HG02642 (cell line): Measurements from ENCODE around the gene RABGAP1.

Experiments
- ATAC-seq: cut with Tn5 transposase; IDR thresholded peaks from one replicate; pipeline ENCODE4 v1.9.1; 2021; ENCODE audit warnings: mild to moderate bottlenecking; ENCODE audit not compliant: unreplicated experiment, poor library complexity

RABGAP1 gene

DNA sequence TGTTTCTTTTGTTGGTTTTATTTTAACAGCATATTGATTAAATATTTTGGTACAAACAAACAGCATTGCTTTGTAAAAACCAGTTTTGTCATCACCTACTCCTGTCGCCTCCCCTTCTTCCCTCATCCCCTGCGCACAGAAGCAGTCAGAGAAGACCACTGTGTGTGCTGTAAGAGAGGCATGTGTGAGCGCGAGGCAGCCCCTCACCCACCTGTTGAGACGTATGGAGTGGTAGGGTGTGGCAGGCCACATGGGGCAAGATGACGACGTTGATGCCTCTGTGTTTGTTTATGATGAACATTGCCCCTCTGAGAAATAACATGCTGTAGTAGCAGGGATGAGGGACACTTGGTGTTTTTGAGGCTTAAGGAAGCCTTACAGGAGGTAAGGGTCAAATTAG is 164.0 kb downstream of the RABGAP1 start:
- no peak for ATAC-seq

DNA sequence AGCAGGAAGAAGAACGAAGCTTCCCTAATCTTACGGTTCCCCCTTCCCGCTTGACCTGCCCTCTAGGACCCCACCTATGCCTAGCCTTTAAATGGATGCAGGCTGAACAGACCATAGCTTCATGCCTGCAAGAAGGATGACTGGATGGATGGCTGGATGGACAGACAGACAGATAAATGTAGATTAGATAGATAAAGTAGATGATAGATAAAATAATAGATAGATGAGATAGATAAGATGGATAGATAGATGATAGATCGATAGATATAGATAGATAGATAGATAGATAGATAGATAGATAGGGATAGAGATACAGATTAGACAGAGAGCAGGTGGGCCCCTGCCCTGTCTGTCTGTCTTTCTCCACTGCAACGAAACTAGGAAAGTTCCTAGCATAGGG is 164.7 kb downstream of the RABGAP1 start:
- ATAC-seq: no peak

DNA sequence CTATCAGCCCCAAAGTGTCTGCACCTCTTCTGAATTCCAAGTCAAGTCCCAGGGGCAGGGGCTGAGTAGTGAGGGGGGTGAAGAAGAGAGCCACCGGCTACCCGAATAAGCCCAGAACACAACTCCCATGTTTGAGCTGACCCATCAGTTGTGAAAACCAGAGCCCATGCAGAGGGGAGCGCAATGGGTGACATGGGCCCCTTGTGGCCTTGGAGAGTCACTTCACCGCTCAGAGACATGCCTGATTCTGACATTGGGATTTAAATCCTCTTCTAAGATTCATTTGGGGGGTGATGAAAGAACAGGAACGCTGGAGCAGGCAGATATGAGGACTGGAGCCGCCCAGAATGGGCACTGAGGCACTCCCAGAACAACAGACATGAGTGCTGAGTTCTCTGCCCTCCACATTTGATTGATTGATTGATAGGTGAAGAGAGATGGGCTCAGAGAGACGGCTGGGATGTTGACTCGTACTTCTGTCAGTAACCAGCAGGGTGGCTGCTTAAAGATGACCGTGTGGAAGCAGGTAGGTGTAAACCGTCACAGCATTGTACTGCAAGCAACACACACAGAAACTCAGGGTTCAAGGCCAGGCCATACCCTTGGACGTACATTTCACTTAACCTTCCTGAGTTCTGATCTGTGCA is 166.9 kb downstream of the RABGAP1 start:
- ATAC-seq: no peak

DNA sequence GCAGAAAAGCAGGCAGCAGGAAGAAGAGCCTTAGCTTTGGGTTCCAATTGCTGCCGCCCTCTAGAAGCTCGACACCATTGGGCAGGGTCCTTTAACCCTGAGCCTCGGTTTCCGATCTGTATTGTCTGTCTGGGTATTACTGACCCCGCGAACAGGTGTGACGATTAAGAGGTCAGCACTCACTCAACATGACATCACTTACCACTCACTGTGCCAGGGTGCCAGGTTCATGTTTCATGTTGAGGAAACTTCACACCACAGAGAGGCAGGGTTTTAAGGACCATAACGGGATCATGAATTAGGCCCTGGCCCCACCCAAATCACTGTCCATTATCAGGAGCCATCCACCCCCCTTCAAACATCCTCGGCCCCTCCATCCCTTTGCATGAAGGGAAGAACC is 168.2 kb downstream of the RABGAP1 start:
- no peak for ATAC-seq

DNA sequence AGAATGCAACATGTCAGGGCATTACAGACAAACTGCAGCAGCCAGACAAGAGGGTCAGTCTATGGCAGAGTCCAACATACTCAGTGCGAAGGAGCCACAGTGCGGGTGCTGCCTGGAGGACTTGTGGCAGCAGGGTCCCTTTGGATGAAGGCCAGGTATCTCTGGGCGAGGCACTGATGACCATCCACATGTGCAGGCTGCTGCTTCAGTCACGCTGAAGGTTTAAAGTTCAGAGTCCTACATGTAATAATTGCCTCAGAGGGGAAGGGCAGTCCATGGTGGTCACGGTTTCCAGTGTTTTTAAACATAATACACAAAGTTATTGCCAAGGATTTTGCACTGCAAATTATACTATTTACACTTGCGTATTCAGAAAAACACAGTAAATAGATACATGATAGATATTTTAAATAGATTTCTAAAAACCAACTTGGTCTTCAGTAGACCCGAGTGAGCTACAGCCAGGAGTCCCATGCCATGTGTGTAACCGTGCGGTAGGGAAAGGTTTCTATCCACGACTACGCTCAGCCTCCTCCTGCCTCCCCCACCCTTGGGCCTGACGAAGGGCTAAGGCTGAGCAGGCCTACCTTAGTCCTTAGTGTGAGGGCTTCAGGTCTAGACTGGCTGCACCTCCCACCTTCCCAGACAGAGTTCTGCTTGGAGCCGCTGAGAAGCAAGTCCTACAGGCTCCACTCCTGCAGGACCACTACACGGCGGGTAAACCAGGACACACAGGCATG is 168.9 kb downstream of the RABGAP1 start:
- ATAC-seq: no peak

DNA sequence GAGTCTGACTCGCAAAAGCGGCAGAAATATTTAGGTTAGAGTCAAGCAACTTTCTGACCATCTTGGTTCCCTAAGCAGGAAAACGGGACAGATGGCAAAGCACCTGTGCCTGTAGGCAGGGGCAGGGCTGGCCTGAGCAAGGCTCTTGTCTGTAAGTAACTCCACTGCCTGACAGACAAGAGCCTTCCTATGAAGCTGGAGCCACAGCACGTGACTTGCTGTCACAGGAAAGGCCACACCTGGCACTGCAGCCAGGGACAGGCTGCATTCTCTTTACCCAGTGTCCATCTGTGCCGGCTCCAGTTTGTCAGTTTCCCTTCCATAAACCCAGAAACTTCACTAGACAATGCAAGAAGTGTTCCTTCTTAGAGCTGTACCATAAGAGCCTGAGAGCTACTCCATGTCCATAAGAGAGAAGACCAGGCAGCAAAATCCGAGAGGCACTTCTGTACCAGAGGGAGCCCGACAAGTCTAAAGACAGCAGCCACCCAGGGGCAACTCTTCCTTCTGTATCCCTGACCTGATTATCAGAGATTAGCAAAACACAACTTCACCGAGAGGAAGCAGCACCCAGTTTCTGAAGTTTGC is 170.7 kb downstream of the RABGAP1 start:
- no peak for ATAC-seq

DNA sequence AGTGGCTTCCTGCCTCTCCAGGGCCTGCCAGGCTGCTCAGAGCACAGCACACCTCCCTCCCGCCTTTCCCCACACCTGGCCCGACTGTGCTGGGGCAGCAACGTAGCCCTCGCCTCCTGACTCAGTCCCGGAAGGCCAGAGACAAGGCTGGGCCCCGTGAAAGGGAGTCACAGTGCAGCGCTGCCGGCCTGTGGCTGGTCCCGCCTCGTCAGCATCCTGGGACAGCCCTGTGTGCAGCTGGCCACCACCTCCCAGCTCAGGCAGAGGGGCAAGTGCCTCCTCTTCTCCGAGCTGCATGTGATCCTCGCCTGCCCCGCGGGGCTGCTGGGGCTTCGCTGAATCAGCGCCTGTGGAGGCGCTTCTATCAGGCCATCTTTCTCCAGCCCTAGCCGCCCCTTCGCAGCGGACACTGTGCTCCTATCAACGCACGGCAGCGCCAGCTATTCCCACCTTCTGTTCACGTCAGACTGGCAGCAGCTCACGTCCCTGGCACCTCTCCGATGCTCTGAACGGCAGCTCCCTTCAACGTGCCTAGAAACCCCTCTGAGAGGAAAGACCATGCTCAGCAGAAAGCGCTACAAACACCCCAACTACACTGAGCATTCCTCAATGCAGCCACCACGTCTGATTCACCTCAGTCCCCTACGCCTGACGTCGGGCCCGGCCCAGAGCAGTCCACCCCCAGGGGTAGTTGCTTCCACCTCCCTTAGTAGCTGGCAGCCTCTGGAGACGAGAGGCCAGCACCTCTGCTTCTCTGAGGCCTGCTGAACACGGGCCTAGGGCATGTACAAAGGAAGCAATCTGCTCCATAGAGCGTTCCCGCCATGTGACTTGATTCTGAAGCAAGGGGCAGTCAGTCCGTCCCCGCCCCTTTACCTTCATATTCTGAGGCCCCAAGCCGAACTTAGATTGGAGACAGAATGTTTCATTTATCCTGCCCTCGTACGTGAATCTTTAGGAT is 171.5 kb downstream of the RABGAP1 start:
- no peak for ATAC-seq

DNA sequence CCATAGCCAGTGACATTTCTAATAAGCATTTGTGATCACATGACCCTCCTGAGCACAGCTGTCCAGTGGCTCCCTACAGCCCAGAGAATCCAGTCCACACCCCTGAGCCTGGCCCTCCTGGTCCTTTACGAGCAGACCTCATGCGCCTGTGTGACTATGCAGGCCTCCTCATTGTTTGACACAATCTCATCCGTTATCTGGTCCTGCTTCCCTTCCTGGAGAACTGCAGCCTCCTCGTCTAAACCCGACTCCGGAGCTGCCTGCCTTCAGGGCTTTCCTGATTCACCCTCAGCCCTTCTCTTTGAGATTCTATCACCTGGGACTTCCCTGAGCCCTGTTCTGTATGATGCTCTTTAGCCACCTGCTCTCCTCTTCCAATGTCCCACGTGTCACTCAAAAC is 172.4 kb downstream of the RABGAP1 start:
- ATAC-seq: no peak

DNA sequence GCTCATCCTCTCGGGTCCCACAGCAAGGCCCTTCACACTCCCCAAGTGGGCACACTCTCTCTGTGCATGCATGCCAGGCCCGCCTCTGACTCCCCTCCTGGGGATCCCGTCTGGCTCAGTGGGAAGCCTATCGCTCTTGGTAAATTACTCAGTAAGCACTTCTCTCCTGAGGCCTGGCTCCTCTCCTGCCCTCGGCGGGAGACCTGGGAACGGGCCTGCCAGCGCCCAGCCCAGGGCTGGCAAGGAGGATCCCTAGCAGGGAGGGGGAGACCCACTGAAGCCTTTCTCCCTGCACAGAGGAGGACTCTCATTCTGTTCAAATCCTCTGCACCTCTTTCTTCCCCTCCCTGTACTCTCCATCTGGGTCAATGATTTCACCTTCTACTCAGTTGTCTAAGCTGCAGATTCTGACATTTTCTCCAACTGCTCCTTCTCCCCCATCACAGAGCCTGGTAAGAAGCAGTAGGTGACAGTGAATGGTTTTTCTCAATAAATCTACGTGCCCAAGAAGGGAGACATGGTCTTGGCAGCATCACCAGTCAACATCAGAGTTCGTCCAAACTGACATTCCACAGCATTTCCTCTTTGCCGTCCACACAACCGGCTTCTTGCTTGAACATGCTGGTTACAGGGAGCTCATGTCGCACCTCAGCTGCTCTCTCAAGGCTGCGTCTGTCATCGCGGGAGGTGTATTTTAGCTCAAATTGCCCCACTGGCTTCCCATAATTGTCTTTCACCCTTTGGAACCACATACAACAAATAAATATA is 174.5 kb downstream of the RABGAP1 start:
- no peak for ATAC-seq

DNA sequence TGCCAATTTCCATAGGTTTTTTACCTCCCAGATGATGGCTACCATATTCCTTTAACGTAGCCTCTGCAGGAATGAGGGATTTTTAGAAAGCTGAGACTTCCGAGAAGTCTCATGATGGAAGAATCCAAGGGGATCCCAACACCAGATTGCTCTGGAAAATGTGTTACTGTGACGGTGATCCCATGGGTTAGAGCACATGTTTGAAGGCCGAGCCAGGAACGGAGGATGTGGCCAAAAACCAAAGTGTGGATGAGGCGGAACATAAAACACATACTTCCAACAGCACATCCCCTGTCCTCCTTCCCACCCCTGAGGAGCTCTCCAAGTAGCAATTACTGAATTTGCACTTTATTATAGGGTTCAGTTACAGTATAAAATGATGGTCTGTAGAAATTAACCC is 175.2 kb downstream of the RABGAP1 start:
- ATAC-seq: no peak

DNA sequence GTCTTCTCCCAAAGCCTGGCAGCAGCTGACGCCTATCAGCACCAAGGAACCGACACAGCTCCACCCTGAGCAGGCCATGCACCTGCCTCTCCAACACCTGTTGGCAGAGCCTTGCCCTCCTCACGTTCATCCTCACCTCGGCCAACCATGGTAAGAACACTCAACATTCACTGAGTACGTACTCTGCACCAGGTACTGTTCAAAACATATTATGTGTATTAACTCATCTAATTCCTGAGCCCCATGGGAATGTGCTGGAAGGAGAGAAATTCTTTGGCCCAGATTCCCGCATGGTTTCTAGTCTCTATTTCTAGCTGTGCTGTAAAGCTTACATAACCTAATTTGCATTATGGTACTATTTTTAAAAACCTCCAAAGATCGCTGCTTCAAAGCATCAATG is 178.7 kb downstream of the RABGAP1 start:
- no peak for ATAC-seq

DNA sequence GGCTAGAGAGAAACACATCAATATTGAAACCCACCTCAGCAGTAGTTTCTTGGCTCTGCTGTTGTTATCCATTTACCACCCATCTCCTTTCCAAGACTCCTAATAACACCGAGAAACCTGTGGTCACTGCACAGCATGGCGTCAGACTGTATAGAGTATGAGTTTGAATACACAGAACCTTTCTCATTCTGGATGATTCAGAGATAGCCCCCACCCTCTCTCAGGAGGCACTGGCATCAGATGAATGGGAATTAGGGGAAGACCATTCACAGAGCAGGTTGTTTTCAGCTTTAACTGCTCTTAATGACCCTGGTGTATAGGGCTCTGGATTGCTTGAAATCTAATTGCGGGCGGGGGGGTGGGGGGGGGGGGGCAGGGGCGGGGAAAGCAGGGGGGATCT is 179.3 kb downstream of the RABGAP1 start:
- no peak for ATAC-seq

DNA sequence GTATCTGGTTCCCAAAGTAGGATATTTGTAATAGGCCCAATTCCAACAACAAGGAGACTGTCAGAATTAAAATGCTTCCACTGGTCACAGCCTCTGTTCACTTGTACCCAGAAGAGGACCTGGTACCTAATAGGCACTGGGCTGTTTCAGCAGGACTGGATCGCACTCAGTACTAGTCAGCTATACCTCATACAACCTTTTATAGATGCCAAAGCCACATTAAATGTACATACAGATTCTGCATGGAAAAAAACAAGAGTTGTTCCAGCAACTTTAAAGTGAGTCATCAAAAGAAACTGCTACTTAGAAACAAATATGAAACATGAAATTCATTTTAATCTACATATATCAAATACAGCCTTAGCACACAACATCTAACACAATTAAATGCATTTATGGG is 180.1 kb downstream of the RABGAP1 start:
- ATAC-seq: no peak

DNA sequence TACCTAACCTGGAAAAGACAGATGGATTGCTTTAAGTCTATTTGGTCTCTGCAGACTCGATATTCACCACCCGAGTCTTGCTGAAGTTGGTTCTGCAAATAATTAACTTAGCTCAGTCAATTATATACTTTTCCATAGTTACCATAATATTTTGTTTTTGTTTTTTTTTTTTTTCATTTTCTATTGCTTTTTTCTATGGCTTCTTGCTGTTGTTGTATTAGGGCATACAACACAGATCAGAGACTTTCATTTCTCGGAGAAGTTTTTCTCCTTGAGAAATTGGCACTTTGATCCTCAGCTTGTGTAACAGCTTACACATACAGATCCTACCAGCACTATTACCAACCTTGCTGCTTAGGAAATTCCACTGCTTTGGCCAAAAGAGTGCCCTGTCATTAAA is 180.6 kb downstream of the RABGAP1 start:
- ATAC-seq: no peak

DNA sequence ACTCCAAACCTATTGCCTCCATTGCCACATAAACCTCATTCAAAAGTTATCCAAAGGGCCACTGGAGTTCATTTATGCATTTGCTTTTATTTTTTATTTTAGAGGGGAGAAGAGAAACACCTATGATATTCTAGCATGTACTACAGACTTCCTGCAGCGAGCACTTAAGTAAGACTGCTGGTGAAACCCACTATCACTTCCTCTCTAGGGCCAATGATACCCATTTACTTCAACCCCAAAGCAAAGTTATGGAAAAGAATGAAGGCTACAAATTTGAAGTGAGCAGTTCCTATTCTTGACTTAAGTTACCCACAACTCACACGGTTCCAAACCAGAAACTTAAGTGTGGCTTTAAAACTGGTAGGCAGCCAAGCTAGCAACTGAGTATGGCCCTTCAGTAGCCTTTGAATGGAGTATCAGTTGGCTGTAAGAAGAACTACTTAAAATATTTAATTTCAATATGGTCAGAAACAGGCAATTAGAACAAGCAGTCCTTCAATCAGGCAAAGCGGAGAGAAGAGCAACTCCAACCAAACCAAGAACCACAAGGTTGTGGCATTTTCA is 186.8 kb downstream of the RABGAP1 start:
- no peak for ATAC-seq

DNA sequence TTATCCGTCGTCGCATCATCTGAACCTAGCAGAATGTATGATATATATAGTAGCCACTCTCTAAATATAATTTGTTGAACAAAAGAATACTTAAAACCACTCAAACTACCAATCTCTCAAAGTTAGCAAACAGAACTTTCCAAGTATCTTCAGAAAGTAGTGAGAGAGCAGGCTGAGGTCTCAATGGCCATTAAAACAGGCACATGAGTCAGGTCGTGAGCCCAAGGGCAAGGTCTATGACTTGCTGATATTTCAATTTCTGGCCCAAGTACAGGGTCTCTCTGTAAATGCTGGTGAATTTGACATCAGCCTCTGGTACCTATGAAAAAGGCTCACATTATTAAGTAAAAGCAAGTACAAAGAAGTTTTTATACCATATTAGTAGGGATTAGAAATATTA is 187.8 kb downstream of the RABGAP1 start:
- no peak for ATAC-seq

DNA sequence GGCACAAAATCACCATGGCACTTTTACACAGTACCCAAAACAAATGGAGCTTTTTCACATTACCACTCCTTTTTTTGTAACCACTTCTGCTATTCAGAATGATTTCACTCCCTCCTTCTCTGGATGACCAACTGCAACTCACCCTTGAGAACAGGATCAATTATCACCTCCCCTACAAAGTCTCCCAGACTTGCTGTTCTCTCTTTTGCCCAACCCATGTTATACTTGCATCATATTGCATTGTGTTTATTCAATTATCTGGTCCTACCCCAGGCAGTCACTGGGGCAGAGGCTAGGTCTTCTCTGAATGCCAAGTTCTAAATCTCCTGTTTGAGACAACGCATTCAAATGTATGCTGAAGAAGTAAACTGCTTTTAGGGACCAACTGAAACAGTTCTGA is 188.6 kb downstream of the RABGAP1 start:
- ATAC-seq: no peak

DNA sequence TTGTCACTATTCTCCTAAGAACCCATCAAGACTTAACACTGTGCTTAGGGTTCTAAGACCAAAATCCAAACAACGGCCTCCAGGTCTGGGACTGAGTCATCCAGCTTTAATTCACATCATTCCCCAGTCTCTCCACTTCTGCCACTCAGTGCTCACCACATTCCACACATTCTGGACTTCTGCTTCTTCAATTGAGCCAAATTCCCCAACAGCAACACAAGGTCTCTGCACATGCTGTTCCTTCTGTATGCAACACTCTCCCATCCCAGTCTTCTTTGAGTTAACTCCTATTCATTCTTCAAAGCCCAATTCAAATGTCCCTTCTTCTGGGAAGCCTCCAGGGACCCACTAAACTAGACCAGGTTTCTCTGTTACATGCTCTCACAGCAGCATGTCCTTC is 190.4 kb downstream of the RABGAP1 start:
- no peak for ATAC-seq

DNA sequence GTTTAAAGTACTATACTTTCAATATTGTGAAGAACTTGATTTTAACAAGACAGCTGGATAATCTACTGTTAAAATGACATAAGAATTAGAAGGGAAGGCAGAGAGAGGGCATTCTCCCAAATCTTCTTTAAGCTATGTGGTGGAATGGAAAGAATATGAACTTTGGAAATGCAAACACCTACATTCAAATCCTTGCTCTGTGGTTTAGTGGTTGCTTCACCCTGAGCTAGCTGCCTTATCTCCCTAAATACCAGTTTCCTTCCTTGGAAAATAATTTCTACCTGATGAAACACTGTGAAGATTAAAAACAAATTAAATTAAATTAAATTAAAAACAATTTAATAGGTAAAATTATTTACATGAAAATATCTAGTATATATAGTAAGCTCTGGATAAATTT is 191.2 kb downstream of the RABGAP1 start:
- ATAC-seq: no peak

DNA sequence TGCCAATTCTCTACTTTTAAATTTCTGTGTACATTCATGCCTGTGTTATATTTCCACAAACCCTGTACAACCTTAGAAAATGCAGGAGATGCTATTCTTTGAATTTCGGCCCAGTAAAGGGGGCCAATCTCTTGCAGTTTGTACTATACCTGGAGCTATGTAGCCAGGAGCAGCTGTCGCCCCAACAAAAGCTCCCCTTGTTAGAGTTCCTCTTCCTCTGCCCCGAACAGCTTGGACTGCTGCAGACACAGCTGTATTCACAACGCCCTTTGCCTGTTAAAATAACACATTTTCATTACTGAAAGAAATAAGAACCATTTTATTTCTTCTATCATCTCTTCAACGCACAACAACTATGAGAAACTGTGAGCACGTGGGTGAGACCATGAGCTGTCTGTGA is 191.9 kb downstream of the RABGAP1 start:
- ATAC-seq: no peak
